Activated naive CD4-positive, alpha-beta T cell treated with anti-CD3 and anti-CD28 coated beads for 36 hours (primary cell): ENCODE measurements around the gene PPP1R13B. TPM values are rescaled to one million over a fixed set of nuclear protein-coding genes. Genes with fewer than 3 reads are reported as not detected.

Experiments used
- CTCF ChIA-PET: fragments of 350-600 bp; sonication (Branson Sonifier 250); formaldehyde crosslinking; loops from one replicate; lab custom pipeline; 2021; ENCODE audit warnings: antibody characterized with exemption; lab: Charles Lee
- DNase-seq: peaks from one replicate; pipeline ENCODE4 v3.0.0-alpha.2; 2020
- H3K27ac Mint-ChIP-seq: one replicate; pipeline ENCODE4 v1.8.0; 2021; ENCODE audit warnings: mild to moderate bottlenecking, mixed read lengths
- H3K27me3 Mint-ChIP-seq: one replicate; pipeline ENCODE4 v1.8.0; 2021; ENCODE audit warnings: low read depth, mixed read lengths
- H3K36me3 Mint-ChIP-seq: one replicate; pipeline ENCODE4 v1.8.0; 2021; ENCODE audit warnings: low read depth, mixed read lengths
- H3K4me1 Mint-ChIP-seq: one replicate; pipeline ENCODE4 v1.8.0; 2021; ENCODE audit warnings: low read depth, mixed read lengths
- H3K4me3 Mint-ChIP-seq: one replicate; pipeline ENCODE4 v1.8.0; 2021; ENCODE audit warnings: mild to moderate bottlenecking, moderate library complexity, mixed read lengths
- H3K9me3 Mint-ChIP-seq: one replicate; pipeline ENCODE4 v1.8.0; 2021; ENCODE audit warnings: mixed read lengths
- intact Hi-C: fragments of 100-400 bp; cut with micrococcal nuclease; formaldehyde crosslinking; loops from one replicate; pipeline ENCODE4 v1.15.1; 2023
- total RNA-seq, 2 experiments: library from RNA; stranded (reverse); gene quantifications; one replicate each; pipeline ENCODE4 v1.2.3, GENCODE V29; 2021

The PPP1R13B gene
- total RNA-seq, 2 experiments from 2014 or later = 8.0 to 8.6 TPM

DNA sequence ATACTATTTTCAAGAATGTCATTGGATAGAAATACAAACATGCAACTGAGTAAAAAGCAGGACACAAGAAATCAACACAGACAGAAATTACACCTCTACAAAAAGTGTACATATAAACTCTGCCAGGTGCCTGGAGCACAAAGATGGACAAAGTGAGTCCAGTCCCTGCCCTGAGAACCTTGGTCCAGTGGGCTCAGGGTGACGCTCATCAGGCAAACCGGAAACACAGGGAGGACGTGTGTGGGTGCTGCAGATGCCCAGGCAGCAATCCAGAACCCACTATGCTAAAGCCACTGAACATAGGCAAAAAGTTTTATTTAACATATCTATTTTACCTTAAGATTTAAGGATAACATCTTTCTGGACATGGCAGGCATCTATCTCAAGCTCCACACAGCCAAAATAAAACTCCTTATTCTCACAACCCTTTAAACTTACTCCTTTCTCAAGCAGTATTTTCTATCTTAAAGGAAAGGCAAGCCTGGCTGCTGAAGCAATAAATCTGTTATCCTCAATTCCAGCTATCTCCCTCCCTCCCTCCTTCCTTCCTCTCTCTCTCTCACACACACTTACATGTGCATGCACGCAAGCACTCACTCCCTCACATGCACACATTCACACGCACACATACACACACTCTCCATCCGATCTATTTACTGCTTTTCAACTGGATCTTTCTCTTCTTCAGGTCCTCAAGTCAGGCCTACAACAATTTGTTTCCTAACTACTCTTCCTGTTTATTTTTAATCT, 10.2 kb downstream of the PPP1R13B start:
- Mint-ChIP-seq H3K4me1 (peaks cover 11% of the 10 kb centered on the region), H3K27me3 (no peaks in the 10 kb centered on the region), H3K4me3 (no peak overlapping the region), H3K27ac (no peak overlapping the region), H3K36me3 (no peaks in the 10 kb centered on the region), H3K9me3 (no peaks in the 10 kb centered on the region)
- CTCF ChIA-PET = interaction anchor here (0.6 to 2.0 kb wide), 3 partner anchors 19 to 138 kb away, joined by 3 to 7 read pairs (median 3); no protein-coding TSS in a partner anchor
- intact Hi-C loops = no loop called here
- no peak for DNase-seq

DNA sequence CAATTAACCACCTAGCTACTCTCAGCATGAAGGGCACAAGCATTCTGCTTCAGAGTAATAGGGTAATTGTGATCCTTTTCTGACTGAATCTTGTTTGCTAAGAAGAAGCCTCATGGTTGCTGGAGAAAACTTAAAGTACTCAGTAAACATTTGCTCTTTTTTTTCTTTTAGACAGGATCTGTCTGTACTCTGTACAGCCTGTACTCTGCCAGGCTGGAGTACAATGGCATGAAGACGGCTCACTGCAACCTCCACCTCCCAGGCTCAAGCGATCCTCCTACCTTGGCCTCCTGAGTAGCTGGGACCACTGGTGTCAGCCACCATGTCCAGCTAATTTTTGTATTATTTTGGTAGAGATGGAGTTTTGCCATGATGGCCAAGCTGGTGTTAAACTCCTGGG, 12.4 kb downstream of the PPP1R13B start:
- Mint-ChIP-seq H3K36me3 (no peaks in the 10 kb centered on the region), H3K4me1 (peaks cover 11% of the 10 kb centered on the region), H3K27me3 (no peaks in the 10 kb centered on the region), H3K27ac (no peak overlapping the region), H3K4me3 (no peak overlapping the region), H3K9me3 (no peaks in the 10 kb centered on the region)
- intact Hi-C loops = no loop called here
- DNase-seq = no peak
- CTCF ChIA-PET = interaction anchor here (0.6 kb wide), 1 partner anchor 238 kb away, joined by 6 read pairs; no protein-coding TSS in a partner anchor

DNA sequence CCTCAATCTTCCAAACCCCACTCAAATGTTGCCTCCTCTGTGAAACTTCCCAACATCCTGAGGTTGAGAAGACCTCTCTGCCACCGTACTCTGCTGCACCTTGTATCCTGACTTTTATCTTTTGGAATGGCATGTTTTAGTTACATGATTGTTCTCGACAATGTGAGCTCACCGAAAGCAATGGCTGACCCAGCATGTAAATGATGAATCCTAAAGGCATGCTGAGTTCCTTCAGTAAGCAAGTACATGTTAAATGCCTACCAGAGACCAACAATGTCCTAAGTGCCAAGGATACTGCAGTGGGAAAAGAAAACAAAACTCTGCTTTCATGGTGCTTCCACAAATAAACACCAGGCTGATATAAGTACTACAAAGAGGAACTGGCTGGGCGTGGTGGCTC, 13.7 kb downstream of the PPP1R13B start:
- Mint-ChIP-seq H3K4me1 (peaks cover 9% of the 10 kb centered on the region), H3K4me3 (no peak overlapping the region), H3K27me3 (no peaks in the 10 kb centered on the region), H3K9me3 (no peaks in the 10 kb centered on the region), H3K27ac (no peak overlapping the region), H3K36me3 (no peaks in the 10 kb centered on the region)
- no peak for DNase-seq
- intact Hi-C loops = no loop called here
- CTCF ChIA-PET = no interaction called here

DNA sequence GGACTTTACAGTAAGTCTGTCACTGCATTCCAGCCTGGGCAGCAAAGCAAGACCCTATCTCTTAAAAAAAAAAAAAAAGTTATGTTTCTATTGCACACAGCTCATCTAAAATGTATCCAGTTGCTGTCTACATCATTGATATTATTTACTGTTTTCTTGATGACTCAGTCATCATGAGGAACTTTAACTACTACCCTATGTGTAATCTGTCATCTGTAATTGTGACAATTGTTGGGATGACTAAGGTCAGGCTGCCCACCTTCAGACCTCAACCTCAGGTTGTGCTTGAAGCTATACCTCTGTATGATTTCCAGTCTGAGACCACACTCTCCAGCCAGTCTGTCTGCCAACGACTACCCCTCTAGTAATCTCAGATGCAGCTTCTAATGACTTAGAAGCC, 15.3 kb downstream of the PPP1R13B start:
- CTCF ChIA-PET = no interaction called here
- Mint-ChIP-seq H3K27me3 (no peaks in the 10 kb centered on the region), H3K27ac (no peak overlapping the region), H3K36me3 (no peaks in the 10 kb centered on the region), H3K9me3 (no peaks in the 10 kb centered on the region), H3K4me3 (no peak overlapping the region), H3K4me1 (peaks cover 17% of the 10 kb centered on the region)
- no peak for DNase-seq
- intact Hi-C loops = no loop called here

DNA sequence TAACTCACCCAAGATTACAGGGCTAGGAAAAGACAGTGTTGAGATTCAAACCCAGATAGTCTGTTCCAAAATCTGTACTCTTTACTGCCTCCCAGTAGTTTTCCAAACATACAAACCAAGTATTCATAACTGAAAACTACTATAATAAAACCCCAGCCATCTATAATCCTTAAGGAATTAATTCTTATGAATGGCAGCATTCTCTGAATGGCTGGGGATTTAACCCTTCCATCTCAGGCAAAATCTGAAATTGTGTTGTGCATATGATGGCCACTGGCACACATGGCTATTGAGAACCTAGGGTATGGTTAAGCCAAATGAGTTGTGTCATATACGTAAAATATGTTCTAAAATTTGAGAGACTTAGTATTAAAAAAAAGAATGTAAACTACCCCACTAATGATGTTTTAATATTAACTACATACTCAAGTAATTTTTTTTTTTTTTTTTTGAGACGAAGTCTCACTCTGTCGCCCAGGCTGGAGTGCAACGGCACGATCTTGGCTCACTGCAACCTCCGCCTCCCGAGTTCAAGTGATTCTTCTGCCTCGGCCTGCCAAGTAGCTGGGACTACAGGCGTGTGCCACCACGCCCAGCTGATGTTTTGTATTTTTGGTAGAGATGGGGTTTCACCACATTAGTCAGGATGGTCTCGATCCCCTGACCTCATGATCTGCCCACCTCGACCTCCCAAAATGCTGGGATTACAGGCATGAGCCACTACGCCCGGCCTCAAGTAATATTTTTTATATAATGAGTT, 16.7 kb downstream of the PPP1R13B start:
- H3K9me3 Mint-ChIP-seq = no peaks in the 10 kb centered on the region
- H3K27me3 Mint-ChIP-seq = no peaks in the 10 kb centered on the region
- CTCF ChIA-PET = no interaction called here
- intact Hi-C loops = no loop called here
- peaks cover 18% of the 10 kb centered on the region for H3K4me1 Mint-ChIP-seq
- DNase-seq = no peak
- no peak overlapping the region for H3K4me3 Mint-ChIP-seq
- no peaks in the 10 kb centered on the region for H3K36me3 Mint-ChIP-seq
- H3K27ac Mint-ChIP-seq = no peak overlapping the region

DNA sequence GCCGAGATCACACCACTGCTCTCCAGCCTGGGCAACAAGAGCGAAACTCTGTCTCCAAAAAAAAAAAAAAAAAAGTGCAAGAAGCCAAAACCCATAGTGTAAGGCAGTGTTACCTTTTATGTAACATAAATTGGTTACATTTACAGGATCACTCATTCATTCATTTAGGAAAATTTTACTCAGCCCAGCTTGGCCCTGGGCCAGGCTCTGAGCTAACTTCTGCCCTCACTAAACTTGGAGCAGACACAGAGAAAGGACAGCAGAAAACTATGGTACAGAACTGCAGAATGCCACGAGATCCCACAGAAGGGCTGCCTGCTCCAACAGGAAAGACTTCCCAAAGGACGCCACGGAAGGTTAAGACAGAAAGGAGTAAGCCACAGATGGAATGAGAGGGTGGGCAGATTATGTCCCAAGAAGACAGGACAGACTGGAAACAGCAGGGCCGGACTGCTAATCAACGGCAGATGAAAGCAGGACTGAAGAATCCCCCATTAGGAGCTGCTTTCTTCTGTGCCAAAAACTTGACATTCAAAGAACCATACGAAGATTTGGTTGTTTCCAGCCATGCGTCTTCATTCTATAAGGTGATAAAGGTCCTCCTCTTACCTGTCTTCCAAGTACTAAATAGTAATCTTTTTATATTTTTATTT, 18.9 kb downstream of the PPP1R13B start:
- H3K9me3 Mint-ChIP-seq = no peaks in the 10 kb centered on the region
- DNase-seq = peak; percentile 59
- peaks cover 17% of the 10 kb centered on the region for H3K4me1 Mint-ChIP-seq
- H3K4me3 Mint-ChIP-seq = no peak overlapping the region
- CTCF ChIA-PET = interaction anchor here (0.9 kb wide), 1 partner anchor 82 kb away, joined by 3 read pairs; no protein-coding TSS in a partner anchor
- intact Hi-C loops = no loop called here
- H3K36me3 Mint-ChIP-seq = no peaks in the 10 kb centered on the region
- no peaks in the 10 kb centered on the region for H3K27me3 Mint-ChIP-seq
- H3K27ac Mint-ChIP-seq = no peak overlapping the region

DNA sequence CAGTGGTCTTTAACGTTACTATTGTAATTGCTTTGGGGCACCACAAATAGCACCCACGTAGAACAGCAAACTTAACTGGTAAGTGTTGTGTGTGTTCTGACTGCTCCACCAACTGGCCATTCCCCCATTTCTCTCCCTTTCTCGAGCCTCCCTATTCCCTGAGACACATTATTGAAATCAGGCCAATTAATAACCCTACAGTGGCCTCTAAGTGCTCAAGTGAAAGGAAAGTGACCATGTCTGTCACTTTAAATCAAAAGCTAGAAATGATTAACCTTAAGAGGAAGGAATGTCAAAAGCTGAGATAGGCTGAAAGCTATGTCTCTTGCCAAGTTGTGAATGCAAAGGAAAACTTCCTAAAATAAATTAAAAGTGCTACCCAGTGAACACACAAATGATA, 22.3 kb downstream of the PPP1R13B start:
- Mint-ChIP-seq H3K36me3 (no peaks in the 10 kb centered on the region), H3K4me3 (no peak overlapping the region), H3K9me3 (no peaks in the 10 kb centered on the region), H3K27me3 (no peaks in the 10 kb centered on the region), H3K4me1 (peaks cover 26% of the 10 kb centered on the region), H3K27ac (no peak overlapping the region)
- intact Hi-C loops = no loop called here
- no peak for DNase-seq
- CTCF ChIA-PET = interaction anchor here (0.7 to 0.9 kb wide), 3 partner anchors 16 to 183 kb away, joined by 3 to 9 read pairs (median 5); no protein-coding TSS in a partner anchor

DNA sequence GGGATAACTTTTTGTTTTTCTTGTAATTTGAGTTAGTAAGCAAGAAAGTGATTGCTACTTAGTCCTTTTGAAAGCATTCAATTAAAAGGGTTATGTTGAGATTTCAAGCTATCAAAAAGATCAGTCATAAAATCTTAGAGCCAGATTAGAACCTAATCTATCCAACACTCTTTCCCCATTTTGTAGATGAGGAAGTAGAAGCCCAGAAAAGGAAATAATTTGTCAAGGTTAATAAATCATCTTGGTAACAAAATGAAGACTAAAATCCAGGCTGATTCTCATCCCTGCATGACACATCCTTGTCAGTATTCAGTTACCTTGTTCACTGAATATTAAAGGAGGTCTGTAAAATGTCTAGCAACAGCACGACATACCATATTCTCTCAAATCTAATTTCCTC, 26.5 kb downstream of the PPP1R13B start:
- H3K4me3 Mint-ChIP-seq = no peak overlapping the region
- H3K4me1 Mint-ChIP-seq = peaks cover 38% of the 10 kb centered on the region
- CTCF ChIA-PET = interaction anchor here (0.7 to 2.5 kb wide), 2 partner anchors 22 to 80 kb away, joined by 5 to 9 read pairs; no protein-coding TSS in a partner anchor
- intact Hi-C loops = no loop called here
- H3K9me3 Mint-ChIP-seq = no peaks in the 10 kb centered on the region
- no peaks in the 10 kb centered on the region for H3K27me3 Mint-ChIP-seq
- DNase-seq = no peak
- H3K27ac Mint-ChIP-seq = no peak overlapping the region
- H3K36me3 Mint-ChIP-seq = no peaks in the 10 kb centered on the region

DNA sequence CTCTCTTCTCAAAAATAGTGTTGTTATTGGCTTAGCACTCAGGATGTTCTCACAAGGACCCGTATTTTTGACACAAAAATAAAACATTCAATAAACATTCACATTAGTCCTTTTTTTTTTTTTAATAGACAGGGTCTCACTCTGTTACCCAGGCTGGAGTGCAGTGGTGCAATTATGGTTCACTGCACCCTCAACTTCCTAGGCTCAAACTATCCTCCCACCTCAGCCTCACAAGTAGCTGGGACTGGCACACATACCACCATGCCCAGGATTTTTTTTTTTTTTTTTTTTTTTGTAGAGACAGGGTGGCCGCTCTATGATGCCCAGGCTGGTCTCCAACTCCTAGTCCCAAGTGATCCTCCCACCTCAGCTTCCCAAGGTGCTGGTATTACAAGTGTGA, 27.0 kb downstream of the PPP1R13B start:
- no peaks in the 10 kb centered on the region for H3K36me3 Mint-ChIP-seq
- DNase-seq = no peak
- H3K4me1 Mint-ChIP-seq = peaks cover 38% of the 10 kb centered on the region
- intact Hi-C loops = no loop called here
- CTCF ChIA-PET = interaction anchor here (0.6 to 2.5 kb wide), 3 partner anchors 21 to 81 kb away, joined by 4 to 9 read pairs (median 5); no protein-coding TSS in a partner anchor
- no peak overlapping the region for H3K27ac Mint-ChIP-seq
- no peaks in the 10 kb centered on the region for H3K27me3 Mint-ChIP-seq
- no peak overlapping the region for H3K4me3 Mint-ChIP-seq
- H3K9me3 Mint-ChIP-seq = no peaks in the 10 kb centered on the region

DNA sequence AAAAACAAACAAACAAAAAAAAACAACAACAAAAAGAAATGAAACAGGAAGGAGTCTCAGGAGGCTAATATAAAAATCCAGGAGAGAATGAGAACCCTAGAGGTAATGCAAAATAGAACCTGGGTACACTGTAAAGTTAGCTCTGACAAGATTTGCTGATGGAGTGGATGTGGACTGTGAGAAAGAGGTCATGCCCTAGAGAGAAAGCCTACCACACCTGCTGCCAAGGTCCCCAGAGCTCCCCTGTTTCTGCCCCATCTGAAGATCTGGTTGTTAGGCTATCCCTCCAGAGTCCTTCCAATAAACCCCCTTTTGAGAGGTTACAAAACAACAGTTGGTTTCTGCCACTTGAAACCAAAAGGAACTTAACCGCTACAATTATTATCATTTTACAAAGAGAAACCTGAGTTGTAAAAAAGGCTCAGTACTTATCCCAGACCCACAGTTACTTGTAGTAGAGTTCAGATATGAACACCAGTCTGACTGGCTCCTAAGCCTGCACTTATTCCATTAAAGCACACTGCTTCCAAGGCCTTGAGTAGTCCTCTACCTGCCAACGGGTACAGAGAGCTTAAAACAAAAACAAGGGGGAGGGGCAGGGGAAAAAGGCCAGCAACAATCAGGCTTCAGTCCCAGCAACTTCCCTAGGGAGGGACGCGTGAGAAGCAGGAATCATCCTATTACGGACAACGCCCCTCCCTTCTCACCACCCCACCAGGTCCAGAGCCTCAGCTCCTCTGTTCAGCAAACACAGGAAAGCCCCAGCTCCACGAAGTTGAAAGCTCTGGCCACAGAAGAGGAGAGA, 27.7 kb downstream of the PPP1R13B start:
- no peak for DNase-seq
- Mint-ChIP-seq H3K27me3 (no peaks in the 10 kb centered on the region), H3K36me3 (no peaks in the 10 kb centered on the region), H3K4me1 (peaks cover 37% of the 10 kb centered on the region), H3K4me3 (peak overlapping the region; percentile 30), H3K9me3 (no peaks in the 10 kb centered on the region), H3K27ac (no peak overlapping the region)
- CTCF ChIA-PET = interaction anchor here (0.6 to 2.5 kb wide), 3 partner anchors 11 to 81 kb away, joined by 4 to 9 read pairs (median 4); no protein-coding TSS in a partner anchor
- intact Hi-C loops = no loop called here

DNA sequence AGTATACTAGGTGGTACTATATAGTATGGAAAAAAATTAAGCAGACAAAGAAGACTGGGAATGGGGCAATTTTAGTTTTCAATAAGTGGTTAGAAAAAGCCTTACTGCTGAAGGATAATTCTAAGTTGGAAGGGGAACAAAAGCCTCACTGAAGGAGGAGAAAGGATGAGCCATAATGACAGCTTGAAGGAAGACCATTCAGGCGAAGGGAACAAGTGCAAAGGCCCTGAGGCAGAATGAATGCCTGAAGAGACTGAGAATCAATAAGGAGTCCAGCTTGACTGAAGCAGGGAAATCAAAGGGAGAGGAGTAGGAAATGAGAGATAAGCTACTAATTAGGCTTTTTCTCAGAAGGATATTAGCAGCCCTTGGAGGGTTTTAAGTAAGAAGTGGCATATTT, 28.5 kb downstream of the PPP1R13B start:
- Mint-ChIP-seq H3K27ac (no peak overlapping the region), H3K9me3 (no peaks in the 10 kb centered on the region)

More for the DNA sequence above, 28.5 kb downstream of the PPP1R13B start:
- no peaks in the 10 kb centered on the region for H3K36me3 Mint-ChIP-seq
- intact Hi-C loops = no loop called here
- H3K27me3 Mint-ChIP-seq = no peaks in the 10 kb centered on the region
- peaks cover 36% of the 10 kb centered on the region for H3K4me1 Mint-ChIP-seq
- CTCF ChIA-PET = interaction anchor here (1.4 to 2.5 kb wide), 2 partner anchors 10 to 82 kb away, joined by 4 to 9 read pairs; no protein-coding TSS in a partner anchor
- H3K4me3 Mint-ChIP-seq = no peak overlapping the region
- DNase-seq = no peak
